ENCODE data around the gene KIFAP3.
A peak's percentile ranks its signal among the peaks of the same experiment; 100 is the strongest.
"Not testable (repeated sequence)": the region's sequence is repeated elsewhere in the genome, so short reads cannot be mapped to it uniquely, and the experiment has no call there.

The KIFAP3 gene

GRCh38 chr1:170074250-170075157, at the start of gene KIFAP3:
Gene KIFAP3 (minus strand): TSS chr1:170074695. CDS start chr1:170074467, 228 bp downstream.
- TF ChIP-seq POLR2A (IDR thresholded peaks at IDR 0.05; ENCODE audit: low read depth, low read length) = peak; percentile 65
- FAIRE-seq = peak; percentile 99
- peak; percentile 75 for DNase-seq (ENCODE audit: insufficient read length, low spot score)

GRCh38 chr1:170122366-170122765, 47.9 kb upstream of the KIFAP3 start:
- no peak for TF ChIP-seq POLR2A (IDR thresholded peaks at IDR 0.05; ENCODE audit: low read depth, low read length)
- FAIRE-seq = no peak

GRCh38 chr1:170114906-170115305, 40.4 kb upstream of the KIFAP3 start:
- no peak for FAIRE-seq
- no peak for DNase-seq (ENCODE audit: insufficient read length, low spot score)
- no peak for TF ChIP-seq POLR2A (IDR thresholded peaks at IDR 0.05; ENCODE audit: low read depth, low read length)

More at GRCh38 chr1:170122366-170122765, 47.9 kb upstream of the KIFAP3 start:
- DNase-seq (ENCODE audit: insufficient read length, low spot score) = no peak

GRCh38 chr1:170113140-170113539, 38.6 kb upstream of the KIFAP3 start:
- FAIRE-seq; DNase-seq (ENCODE audit: insufficient read length, low spot score): not testable (repeated sequence)

GRCh38 chr1:170097449-170097948, 23.0 kb upstream of the KIFAP3 start:
- DNase-seq (ENCODE audit: insufficient read length, low spot score) = no peak
- no peak for TF ChIP-seq POLR2A (IDR thresholded peaks at IDR 0.05; ENCODE audit: low read depth, low read length)
- no peak for FAIRE-seq

GRCh38 chr1:170096806-170097340, 22.4 kb upstream of the KIFAP3 start:
- FAIRE-seq = no peak

GRCh38 chr1:170095976-170096748, 21.7 kb upstream of the KIFAP3 start:
- TF ChIP-seq POLR2A (IDR thresholded peaks at IDR 0.05; ENCODE audit: low read depth, low read length) = no peak
- no peak for DNase-seq (ENCODE audit: insufficient read length, low spot score)
- FAIRE-seq = no peak

More at GRCh38 chr1:170096806-170097340, 22.4 kb upstream of the KIFAP3 start:
- no peak for DNase-seq (ENCODE audit: insufficient read length, low spot score)
- TF ChIP-seq POLR2A (IDR thresholded peaks at IDR 0.05; ENCODE audit: low read depth, low read length) = no peak

- not testable (repeated sequence) for DNase-seq (ENCODE audit: insufficient read length, low spot score); FAIRE-seq
These were observed 20.5 kb upstream of the KIFAP3 start for GRCh38 chr1:170094697-170095616.

- FAIRE-seq (no peak), DNase-seq (ENCODE audit: insufficient read length, low spot score) (no peak)
- no peak for TF ChIP-seq POLR2A (IDR thresholded peaks at IDR 0.05; ENCODE audit: low read depth, low read length)
These were observed 12.0 kb upstream of the KIFAP3 start for GRCh38 chr1:170086399-170087032.

GRCh38 chr1:170085091-170085490, 10.6 kb upstream of the KIFAP3 start:
- TF ChIP-seq POLR2A (IDR thresholded peaks at IDR 0.05; ENCODE audit: low read depth, low read length) = no peak
- DNase-seq (ENCODE audit: insufficient read length, low spot score) (no peak), FAIRE-seq (no peak)

GRCh38 chr1:170078610-170079189, 4.2 kb upstream of the KIFAP3 start:
- no peak for DNase-seq (ENCODE audit: insufficient read length, low spot score)
- FAIRE-seq = peak; percentile 57
- no peak for TF ChIP-seq POLR2A (IDR thresholded peaks at IDR 0.05; ENCODE audit: low read depth, low read length)

- no peak for DNase-seq (ENCODE audit: insufficient read length, low spot score)
- FAIRE-seq = no peak
- no peak for TF ChIP-seq POLR2A (IDR thresholded peaks at IDR 0.05; ENCODE audit: low read depth, low read length)
These were observed 3.4 kb upstream of the KIFAP3 start for GRCh38 chr1:170077926-170078325.

- not testable (repeated sequence) for DNase-seq (ENCODE audit: insufficient read length, low spot score); FAIRE-seq
These were observed 2.5 kb upstream of the KIFAP3 start for GRCh38 chr1:170076952-170077351.
